Vagina (tissue), 2 donors: ENCODE measurements around the gene SELPLG. TPM values are rescaled to one million over a fixed set of nuclear protein-coding genes. Genes with fewer than 3 reads are reported as not detected.
"Not testable (repeated sequence)": the region's sequence is repeated elsewhere in the genome, so short reads cannot be mapped to it uniquely, and the experiment has no call there.

Experiments used
- DNase-seq, 2 donors: peaks; one replicate each; pipeline ENCODE4 v3.0.0-alpha.2; 2017; ENCODE audit errors: extremely low spot score in 2 of 2
- H3K27ac ChIP-seq: fragments of 200-600 bp; sonication (generic); one replicate; pipeline ENCODE4 v1.5.1; 2019
- H3K27me3 ChIP-seq: fragments of 200-600 bp; sonication (generic); one replicate; pipeline ENCODE4 v1.5.1; 2019
- H3K36me3 ChIP-seq, 2 donors: fragments of 200-600 bp; sonication (generic); one replicate each; pipeline ENCODE4 v1.5.1; 2017 to 2019
- H3K4me1 ChIP-seq: fragments of 200-600 bp; sonication (generic); one replicate; pipeline ENCODE4 v1.5.1; 2019
- H3K4me3 ChIP-seq, 2 donors: fragments of 200-600 bp; sonication (generic); 1 replicate in 1 of 2; 2 replicates in 1 of 2; pipeline ENCODE4 v1.5.1; 2016 to 2019
- H3K9me3 ChIP-seq: fragments of 200-600 bp; sonication (generic); one replicate; pipeline ENCODE4 v1.5.1; 2019
- CTCF ChIP-seq, 3 experiments: fragments of 450-650 bp in 2 of 3; fragments of 200-600 bp in 1 of 3; sonication (generic) in 1 of 3; IDR thresholded peaks; one replicate each; pipeline ENCODE4 v1.5.1; 2017 to 2019; ENCODE audit warnings: antibody characterized with exemption in 3 of 3, mild to moderate bottlenecking in 2 of 3, moderate library complexity in 2 of 3
- POLR2A ChIP-seq, 2 donors: fragments of 450-650 bp; IDR thresholded peaks; one replicate each; pipeline ENCODE4 v1.6.1; 2017; ENCODE audit warnings: antibody characterized with exemption in 2 of 2, mild to moderate bottlenecking in 2 of 2, moderate library complexity in 2 of 2
- POLR2AphosphoS5 ChIP-seq, 2 donors: sonication (generic); formaldehyde crosslinking; IDR thresholded peaks; one replicate each; pipeline ENCODE4 v1.9.0; 2017; ENCODE audit warnings: antibody characterized with exemption in 2 of 2, mild to moderate bottlenecking in 2 of 2, low read depth in 1 of 2; ENCODE audit not compliant: insufficient read depth in 1 of 2
- intact Hi-C: fragments of 100-400 bp; cut with DNase I; formaldehyde crosslinking; loops from one replicate; pipeline ENCODE4 v1.15.1; 2023
- total RNA-seq: library from RNA; depleted of rRNA; stranded (reverse); fragments of >200 nt; gene quantifications from one replicate; pipeline ENCODE4 v1.2.3, GENCODE V29; 2016

Gene SELPLG
- total RNA-seq, 1 donor from 2014 or later, result 14.2 TPM

GRCh38 chr12:108665608-108666202 is 32.0 kb upstream of the SELPLG start:
- H3K27me3 ChIP-seq, result no peaks in the 10 kb centered on the region
- TF ChIP-seq POLR2AphosphoS5 (IDR thresholded peaks at IDR 0.05; ENCODE audit: insufficient read depth in 1 of 2, low read depth in 1 of 2), result no peak
- no peak for TF ChIP-seq POLR2A (IDR thresholded peaks at IDR 0.05)
- TF ChIP-seq CTCF (IDR thresholded peaks at IDR 0.05), result no peak
- DNase-seq, result no peak
- intact Hi-C loops, result loop anchor here (2.0 to 10.0 kb wide), 2 partner anchors 139 to 189 kb away; partner anchors contain the start of gene SSH1
- H3K4me3 ChIP-seq, result no peak overlapping the region
- peak overlapping the region; percentile 89 for H3K27ac ChIP-seq
- no peaks in the 10 kb centered on the region for H3K9me3 ChIP-seq
- no peaks in the 10 kb centered on the region for H3K36me3 ChIP-seq
- peaks cover 58% of the 10 kb centered on the region for H3K4me1 ChIP-seq

- peaks cover 58% of the 10 kb centered on the region for H3K4me1 ChIP-seq
- no peak for DNase-seq
- H3K27ac ChIP-seq, result peak overlapping the region; percentile 89
- H3K4me3 ChIP-seq, result no peak overlapping the region
- intact Hi-C loops, result loop anchor here (2.0 to 10.0 kb wide), 3 partner anchors 68 to 190 kb away; partner anchors contain the start of genes CORO1C and SSH1
- no peaks in the 10 kb centered on the region for H3K27me3 ChIP-seq
- H3K36me3 ChIP-seq, result no peaks in the 10 kb centered on the region
- no peaks in the 10 kb centered on the region for H3K9me3 ChIP-seq
- TF ChIP-seq POLR2A (IDR thresholded peaks at IDR 0.05) (no peak), CTCF (IDR thresholded peaks at IDR 0.05) (peak; percentile 75 to 98 (median 87)), POLR2AphosphoS5 (IDR thresholded peaks at IDR 0.05; ENCODE audit: insufficient read depth in 1 of 2, low read depth in 1 of 2) (peak; percentile 30 to 97)
These were observed 30.9 kb upstream of the SELPLG start for GRCh38 chr12:108664338-108665258.

GRCh38 chr12:108663324-108664015 is 29.8 kb upstream of the SELPLG start:
- no peaks in the 10 kb centered on the region for H3K27me3 ChIP-seq
- no peaks in the 10 kb centered on the region for H3K9me3 ChIP-seq
- H3K36me3 ChIP-seq, result peaks cover 0 to 3% of the 10 kb centered on the region in 2 donors
- no peak for TF ChIP-seq CTCF (IDR thresholded peaks at IDR 0.05)
- TF ChIP-seq POLR2AphosphoS5 (IDR thresholded peaks at IDR 0.05; ENCODE audit: insufficient read depth in 1 of 2, low read depth in 1 of 2), result no peak
- TF ChIP-seq POLR2A (IDR thresholded peaks at IDR 0.05), result no peak
- peak overlapping the region; percentile 89 for H3K27ac ChIP-seq
- intact Hi-C loops, result loop anchor here (2.0 to 10.0 kb wide), 3 partner anchors 69 to 191 kb away; partner anchors contain the start of genes CORO1C and SSH1
- no peak overlapping the region for H3K4me3 ChIP-seq
- no peak for DNase-seq
- H3K4me1 ChIP-seq, result peaks cover 49% of the 10 kb centered on the region

- intact Hi-C loops, H3K4me3 ChIP-seq, H3K27ac ChIP-seq, DNase-seq, H3K4me1 ChIP-seq, H3K9me3 ChIP-seq, H3K27me3 ChIP-seq: not testable (repeated sequence)
- H3K36me3 ChIP-seq, result peaks cover 0 to 30% of the 10 kb centered on the region in 2 donors
These were observed 24.4 kb upstream of the SELPLG start for GRCh38 chr12:108658115-108658514.

GRCh38 chr12:108657130-108657745 is 23.5 kb upstream of the SELPLG start:
- intact Hi-C loops, result no loop called here
- Histone ChIP-seq H3K27ac (no peak overlapping the region), H3K9me3 (no peaks in the 10 kb centered on the region), H3K4me3 (no peak overlapping the region), H3K36me3 (peaks cover 0 to 39% of the 10 kb centered on the region in 2 donors), H3K27me3 (no peaks in the 10 kb centered on the region), H3K4me1 (no peaks in the 10 kb centered on the region)
- TF ChIP-seq CTCF (IDR thresholded peaks at IDR 0.05) (no peak), POLR2A (IDR thresholded peaks at IDR 0.05) (no peak), POLR2AphosphoS5 (IDR thresholded peaks at IDR 0.05; ENCODE audit: insufficient read depth in 1 of 2, low read depth in 1 of 2) (no peak)
- no peak for DNase-seq

GRCh38 chr12:108656247-108656646 is 22.6 kb upstream of the SELPLG start:
- H3K9me3 ChIP-seq, DNase-seq, H3K4me1 ChIP-seq, H3K27ac ChIP-seq, H3K27me3 ChIP-seq, intact Hi-C loops, H3K4me3 ChIP-seq: not testable (repeated sequence)
- peaks cover 0 to 49% of the 10 kb centered on the region in 2 donors for H3K36me3 ChIP-seq

- intact Hi-C loops, H3K4me1 ChIP-seq, DNase-seq, H3K4me3 ChIP-seq, H3K27ac ChIP-seq, H3K9me3 ChIP-seq, H3K27me3 ChIP-seq: not testable (repeated sequence)
- H3K36me3 ChIP-seq, result peaks cover 0 to 53% of the 10 kb centered on the region in 2 donors
These were observed 22.1 kb upstream of the SELPLG start for GRCh38 chr12:108655812-108656175.
